Astrocyte (in vitro differentiated cells and primary cell): Measurements from ENCODE around the gene VAV2. TPM values are rescaled to one million over a fixed set of nuclear protein-coding genes. Genes with fewer than 3 reads are reported as not detected.

Experiments
- DNase-seq: peaks from one replicate; pipeline ENCODE4 v3.0.0-alpha.2; 2010; ENCODE audit warnings: low read depth
- FAIRE-seq: peaks from 2 replicates; lab custom pipeline; 2011; peaks lifted over from hg19 to GRCh38; lab: Jason Lieb, UNC
- H2AFZ ChIP-seq: 2 replicates; pipeline ENCODE4 v1.6.0; 2012; ENCODE audit warnings: low read depth, low read length, inconsistent platforms
- H3K27ac ChIP-seq: 2 replicates; pipeline ENCODE4 v1.5.1; 2011; ENCODE audit warnings: low read depth, low read length, inconsistent platforms
- H3K27me3 ChIP-seq: 2 replicates; pipeline ENCODE4 v1.6.0; 2011; ENCODE audit warnings: low read length, inconsistent platforms; ENCODE audit not compliant: insufficient read depth
- H3K36me3 ChIP-seq: 2 replicates; pipeline ENCODE4 v1.5.1; 2011; ENCODE audit warnings: low read length, inconsistent platforms; ENCODE audit not compliant: insufficient read depth
- H3K4me1 ChIP-seq: 2 replicates; pipeline ENCODE4 v1.5.1; 2011; ENCODE audit warnings: low read length, inconsistent platforms; ENCODE audit not compliant: insufficient read depth
- H3K4me2 ChIP-seq: 2 replicates; pipeline ENCODE4 v1.6.0; 2012; ENCODE audit warnings: low read length, inconsistent platforms
- H3K4me3 ChIP-seq: 2 replicates; pipeline ENCODE4 v1.5.1; 2011; ENCODE audit warnings: low read depth, mild to moderate bottlenecking, low read length, inconsistent platforms; ENCODE audit not compliant: insufficient read depth
- H3K79me2 ChIP-seq: 2 replicates; pipeline ENCODE4 v1.6.0; 2012; ENCODE audit warnings: mild to moderate bottlenecking, low read length, inconsistent platforms; ENCODE audit not compliant: insufficient read depth
- H3K9ac ChIP-seq: 2 replicates; pipeline ENCODE4 v1.6.0; 2012; ENCODE audit warnings: mild to moderate bottlenecking, low read length, inconsistent platforms
- H3K9me3 ChIP-seq: 2 replicates; pipeline ENCODE4 v1.5.1; 2012; ENCODE audit warnings: low read depth, mild to moderate bottlenecking, low read length, inconsistent platforms; ENCODE audit not compliant: insufficient read depth
- H4K20me1 ChIP-seq: 2 replicates; pipeline ENCODE4 v1.6.0; 2012; ENCODE audit warnings: low read length, inconsistent platforms; ENCODE audit not compliant: insufficient read depth
- H3K27ac Mint-ChIP-seq: one replicate; pipeline ENCODE4 v1.8.0; 2021; ENCODE audit warnings: mild to moderate bottlenecking, mixed read lengths; ENCODE audit not compliant: unreplicated experiment
- H3K27me3 Mint-ChIP-seq: one replicate; pipeline ENCODE4 v1.8.0; 2021; ENCODE audit warnings: low read depth, mixed read lengths; ENCODE audit not compliant: unreplicated experiment
- H3K36me3 Mint-ChIP-seq: one replicate; pipeline ENCODE4 v1.8.0; 2021; ENCODE audit warnings: low read depth, mixed read lengths; ENCODE audit not compliant: unreplicated experiment
- H3K4me1 Mint-ChIP-seq: one replicate; pipeline ENCODE4 v1.8.0; 2021; ENCODE audit warnings: low read depth, mixed read lengths; ENCODE audit not compliant: unreplicated experiment
- H3K4me3 Mint-ChIP-seq: one replicate; pipeline ENCODE4 v1.8.0; 2021; ENCODE audit warnings: mild to moderate bottlenecking, moderate library complexity, mixed read lengths; ENCODE audit not compliant: unreplicated experiment
- H3K9me3 Mint-ChIP-seq: one replicate; pipeline ENCODE4 v1.8.0; 2021; ENCODE audit warnings: mild to moderate bottlenecking, mixed read lengths; ENCODE audit not compliant: unreplicated experiment
- EZH2 ChIP-seq: IDR thresholded peaks from 2 replicates; pipeline ENCODE4 v1.6.1; 2012; ENCODE audit warnings: mild to moderate bottlenecking, low read length, inconsistent platforms; ENCODE audit not compliant: insufficient read depth
- total RNA-seq: library from RNA; stranded (reverse); gene quantifications from 2 replicates; pipeline ENCODE4 v1.2.1, GENCODE V29; 2021
- TF ChIP-seq, protein P1 (sequence below): IDR thresholded peaks from 2 replicates; pipeline ENCODE4 v1.5.1; 2011; ENCODE audit warnings: low read depth, mild to moderate bottlenecking, inconsistent platforms, low read length, moderate library complexity; ENCODE audit not compliant: insufficient read depth

The VAV2 gene
- total RNA-seq, 1 donor from 2014 or later: 36.5 TPM

DNA sequence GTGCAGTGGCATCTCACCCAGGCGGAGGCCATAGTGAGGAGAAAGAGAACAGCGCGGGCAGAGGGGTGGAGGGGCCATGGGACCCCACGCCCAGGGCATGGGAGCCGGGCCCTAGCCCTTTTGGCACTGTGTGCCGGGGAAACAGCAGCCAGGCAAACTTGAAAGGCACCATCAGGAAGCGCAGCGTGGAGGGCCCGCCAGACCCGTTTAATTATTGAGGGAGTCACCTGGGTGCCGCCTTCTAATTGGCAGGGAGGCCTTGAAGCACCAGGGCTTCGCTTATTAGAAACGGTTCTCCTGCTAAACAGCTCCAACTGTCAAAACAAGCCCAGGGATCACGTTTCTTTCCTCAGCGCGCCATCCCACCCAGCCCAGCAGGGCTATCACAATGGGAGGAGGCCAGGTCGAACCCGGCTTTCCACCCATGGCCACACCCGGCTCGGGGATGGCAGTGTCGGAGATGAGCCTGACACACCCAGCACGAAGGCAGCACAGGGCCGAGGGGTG is 149.3 kb downstream of the VAV2 start:
- Histone ChIP-seq H3K9ac (no peak overlapping the region), H3K9me3 (no peaks in the 10 kb centered on the region), H4K20me1 (peaks cover 40% of the 10 kb centered on the region), H3K27me3 (no peaks in the 10 kb centered on the region), H3K4me1 (peaks cover 14% of the 10 kb centered on the region), H3K4me3 (no peak overlapping the region), H3K27ac (no peak overlapping the region), H3K36me3 (no peaks in the 10 kb centered on the region), H3K4me2 (no peak overlapping the region), H2AFZ (no peak overlapping the region), H3K79me2 (peaks cover 55% of the 10 kb centered on the region)
- H3K9me3 Mint-ChIP-seq: no peaks in the 10 kb centered on the region
- no peak overlapping the region for H3K27ac Mint-ChIP-seq
- no peak overlapping the region for H3K4me3 Mint-ChIP-seq
- H3K36me3 Mint-ChIP-seq: peaks cover 6% of the 10 kb centered on the region
- DNase-seq: no peak
- TF ChIP-seq, protein P1, sequence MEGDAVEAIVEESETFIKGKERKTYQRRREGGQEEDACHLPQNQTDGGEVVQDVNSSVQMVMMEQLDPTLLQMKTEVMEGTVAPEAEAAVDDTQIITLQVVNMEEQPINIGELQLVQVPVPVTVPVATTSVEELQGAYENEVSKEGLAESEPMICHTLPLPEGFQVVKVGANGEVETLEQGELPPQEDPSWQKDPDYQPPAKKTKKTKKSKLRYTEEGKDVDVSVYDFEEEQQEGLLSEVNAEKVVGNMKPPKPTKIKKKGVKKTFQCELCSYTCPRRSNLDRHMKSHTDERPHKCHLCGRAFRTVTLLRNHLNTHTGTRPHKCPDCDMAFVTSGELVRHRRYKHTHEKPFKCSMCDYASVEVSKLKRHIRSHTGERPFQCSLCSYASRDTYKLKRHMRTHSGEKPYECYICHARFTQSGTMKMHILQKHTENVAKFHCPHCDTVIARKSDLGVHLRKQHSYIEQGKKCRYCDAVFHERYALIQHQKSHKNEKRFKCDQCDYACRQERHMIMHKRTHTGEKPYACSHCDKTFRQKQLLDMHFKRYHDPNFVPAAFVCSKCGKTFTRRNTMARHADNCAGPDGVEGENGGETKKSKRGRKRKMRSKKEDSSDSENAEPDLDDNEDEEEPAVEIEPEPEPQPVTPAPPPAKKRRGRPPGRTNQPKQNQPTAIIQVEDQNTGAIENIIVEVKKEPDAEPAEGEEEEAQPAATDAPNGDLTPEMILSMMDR: no peak
- TF ChIP-seq EZH2: no peak
- no peaks in the 10 kb centered on the region for H3K27me3 Mint-ChIP-seq
- H3K4me1 Mint-ChIP-seq: peaks cover 19% of the 10 kb centered on the region
- FAIRE-seq: no peak

DNA sequence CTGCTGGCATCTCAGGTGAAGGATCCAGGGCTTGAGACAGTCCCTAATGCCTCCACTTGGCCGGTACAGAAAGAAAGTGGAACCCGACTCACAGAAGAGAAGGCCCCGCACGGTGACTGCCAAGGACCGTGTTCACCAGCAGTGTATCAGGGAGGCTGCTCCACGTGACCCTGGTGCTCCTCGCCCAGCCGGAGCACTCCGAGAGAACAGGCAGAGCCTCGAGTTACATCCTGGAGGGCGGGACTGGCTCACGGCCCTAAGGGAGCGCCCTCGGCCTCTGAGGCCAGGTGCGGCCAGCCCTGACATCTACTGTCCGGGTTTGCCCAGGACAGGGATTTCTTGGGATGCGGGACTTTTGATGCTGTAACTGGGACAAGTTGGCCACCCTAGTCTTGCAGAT is 149.9 kb downstream of the VAV2 start:
- H3K36me3 Mint-ChIP-seq: peaks cover 4% of the 10 kb centered on the region

More for the DNA sequence above, 149.9 kb downstream of the VAV2 start:
- Histone ChIP-seq H2AFZ (no peak overlapping the region), H3K9ac (no peak overlapping the region), H3K79me2 (peaks cover 57% of the 10 kb centered on the region), H3K4me1 (peaks cover 14% of the 10 kb centered on the region), H3K27ac (no peak overlapping the region), H3K4me3 (no peak overlapping the region), H3K9me3 (no peaks in the 10 kb centered on the region), H3K27me3 (no peaks in the 10 kb centered on the region), H4K20me1 (peaks cover 42% of the 10 kb centered on the region), H3K36me3 (no peaks in the 10 kb centered on the region), H3K4me2 (no peak overlapping the region)
- H3K9me3 Mint-ChIP-seq: no peaks in the 10 kb centered on the region
- no peak for FAIRE-seq
- H3K4me1 Mint-ChIP-seq: peaks cover 19% of the 10 kb centered on the region
- H3K27ac Mint-ChIP-seq: no peak overlapping the region
- H3K27me3 Mint-ChIP-seq: no peaks in the 10 kb centered on the region
- TF ChIP-seq EZH2: no peak
- TF ChIP-seq, protein P1: no peak
- DNase-seq: no peak
- no peak overlapping the region for H3K4me3 Mint-ChIP-seq
